NCI-H2107 (cell line): ENCODE results near the gene ZCCHC17.
"Not testable (repeated sequence)": the region's sequence is repeated elsewhere in the genome, so short reads cannot be mapped to it uniquely, and the experiment has no call there.

Experiments
- DNase-seq: peaks from one replicate; lab custom pipeline; 2025; lab: John Stamatoyannopoulos, UW

ZCCHC17 gene, protein sequence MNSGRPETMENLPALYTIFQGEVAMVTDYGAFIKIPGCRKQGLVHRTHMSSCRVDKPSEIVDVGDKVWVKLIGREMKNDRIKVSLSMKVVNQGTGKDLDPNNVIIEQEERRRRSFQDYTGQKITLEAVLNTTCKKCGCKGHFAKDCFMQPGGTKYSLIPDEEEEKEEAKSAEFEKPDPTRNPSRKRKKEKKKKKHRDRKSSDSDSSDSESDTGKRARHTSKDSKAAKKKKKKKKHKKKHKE

DNA sequence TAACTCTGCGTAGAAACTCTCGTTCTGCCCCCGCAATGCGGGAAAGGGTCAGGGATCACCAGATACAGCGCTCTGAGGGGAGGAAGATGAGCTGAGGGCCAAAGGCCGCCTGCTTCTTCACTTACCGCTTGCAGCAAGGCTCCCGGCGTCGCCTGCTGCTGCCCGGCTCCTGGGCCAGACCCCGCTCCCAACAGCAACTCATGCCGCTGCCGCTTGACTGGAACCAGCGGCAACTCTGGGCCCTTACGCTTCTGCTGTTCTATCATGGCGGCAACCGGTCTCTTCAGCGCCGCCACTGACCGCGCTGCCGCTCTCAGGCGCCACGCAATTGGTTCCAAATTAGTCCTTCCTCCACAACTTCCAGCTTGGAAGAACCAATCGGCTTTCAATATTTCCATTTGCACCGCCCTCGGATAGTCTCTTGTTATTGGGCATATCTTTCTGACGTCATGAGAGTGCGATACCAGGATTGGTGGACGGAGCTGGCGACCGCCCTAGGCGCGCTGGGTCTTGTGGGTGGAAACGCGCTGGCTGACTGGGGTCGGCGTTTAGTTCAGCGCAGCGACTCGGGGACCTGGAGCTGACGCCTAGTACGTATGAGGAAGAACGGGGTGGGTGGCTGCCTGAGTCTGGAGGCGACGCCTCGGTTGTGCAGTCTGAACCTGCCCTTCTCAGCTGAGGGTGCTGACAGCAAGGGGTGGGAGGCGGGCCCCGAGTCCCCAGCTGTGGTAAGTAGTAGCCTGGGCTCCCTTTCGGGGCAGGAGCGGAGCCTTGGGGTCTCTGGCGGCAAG lies at the start of gene ZCCHC17, which contains the start of gene SNRNP40:
Gene ZCCHC17 (plus strand): TSS at position 547 of the 791 bp plus-strand sequence. CDS start 13,067 bp downstream, outside the sequence.
Gene SNRNP40 (minus strand): TSS at position 303 of the 791 bp plus-strand sequence. CDS start 37 bp downstream, at position 266.
- DNase-seq, result peak; percentile 99

DNA sequence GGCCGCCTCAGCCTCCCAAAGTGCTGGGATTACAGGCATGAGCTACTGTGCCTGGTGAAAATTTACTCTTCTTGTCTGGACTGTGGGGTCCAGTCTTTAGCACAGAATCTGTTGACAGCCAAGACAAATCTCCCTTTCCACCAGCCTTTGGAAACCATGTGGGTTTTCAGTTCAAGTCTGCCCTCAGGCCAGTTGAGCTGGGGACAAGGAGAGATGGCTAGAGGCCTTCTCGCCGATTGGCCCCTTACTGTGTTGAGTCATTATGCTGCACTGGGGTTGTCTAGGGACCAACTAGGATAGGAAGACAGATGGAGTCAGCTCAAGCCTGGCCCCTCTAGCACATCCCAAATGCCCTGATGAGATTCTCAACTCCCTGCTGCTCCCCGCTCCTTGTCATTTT lies 48.6 kb upstream of the ZCCHC17 start:
- DNase-seq, result no peak

DNA sequence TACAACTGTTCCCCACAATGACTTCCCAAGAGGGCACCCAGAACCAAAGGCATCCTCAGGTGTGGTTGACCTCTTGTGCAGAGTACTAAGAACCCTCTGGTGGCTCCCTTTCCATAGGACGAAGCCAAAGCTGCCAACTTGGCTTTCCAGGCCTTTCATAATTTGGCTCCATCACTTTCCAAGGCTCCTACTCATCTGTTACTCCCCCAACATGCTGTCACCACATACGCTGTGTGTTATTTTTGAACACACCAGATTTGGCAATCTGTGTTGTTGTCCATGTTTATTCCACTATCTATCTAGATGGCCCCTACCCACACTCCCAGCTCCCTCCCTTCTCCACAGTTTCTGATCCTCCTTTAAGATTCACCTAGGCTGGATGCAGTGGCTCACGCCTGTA lies 47.0 kb upstream of the ZCCHC17 start:
- DNase-seq, result no peak

DNA sequence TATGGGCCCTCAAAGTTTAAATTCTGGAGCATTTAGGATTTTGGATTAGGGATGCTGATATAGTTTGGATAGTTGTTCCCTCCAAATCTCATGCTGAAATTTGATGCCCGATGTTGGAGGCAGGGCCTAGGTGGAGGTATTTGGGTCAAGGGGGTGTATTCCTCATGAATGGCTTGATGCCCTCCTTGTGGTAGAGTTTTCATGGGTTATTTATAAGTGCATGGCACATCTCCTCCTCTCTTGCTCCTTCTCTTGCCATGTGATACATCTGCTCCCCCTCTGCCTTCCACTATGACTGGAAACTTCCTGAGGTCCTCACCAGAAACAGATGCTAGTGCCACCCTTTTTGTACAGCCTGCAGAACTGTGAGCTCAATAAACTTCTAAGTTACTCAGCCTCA lies 39.6 kb upstream of the ZCCHC17 start:
- no peak for DNase-seq

DNA sequence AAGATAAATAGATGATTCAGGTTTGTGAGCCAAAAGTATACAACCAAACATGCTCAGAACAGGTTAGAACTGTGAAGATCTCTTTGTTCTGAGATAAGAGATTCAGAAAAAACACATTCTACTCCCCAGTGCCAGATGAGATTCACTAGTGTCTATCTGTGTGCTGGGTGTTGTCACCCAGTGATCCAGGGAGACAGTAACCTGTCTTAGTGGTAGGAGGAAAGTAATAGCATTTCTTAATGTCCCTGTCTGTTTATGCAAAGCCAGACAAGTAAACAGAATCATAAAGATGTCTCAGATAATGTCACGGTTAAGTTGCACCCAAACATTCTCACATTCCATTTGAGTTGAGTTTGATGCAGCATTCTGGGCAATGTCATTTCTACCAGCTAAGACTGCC lies 38.3 kb upstream of the ZCCHC17 start:
- no peak for DNase-seq

DNA sequence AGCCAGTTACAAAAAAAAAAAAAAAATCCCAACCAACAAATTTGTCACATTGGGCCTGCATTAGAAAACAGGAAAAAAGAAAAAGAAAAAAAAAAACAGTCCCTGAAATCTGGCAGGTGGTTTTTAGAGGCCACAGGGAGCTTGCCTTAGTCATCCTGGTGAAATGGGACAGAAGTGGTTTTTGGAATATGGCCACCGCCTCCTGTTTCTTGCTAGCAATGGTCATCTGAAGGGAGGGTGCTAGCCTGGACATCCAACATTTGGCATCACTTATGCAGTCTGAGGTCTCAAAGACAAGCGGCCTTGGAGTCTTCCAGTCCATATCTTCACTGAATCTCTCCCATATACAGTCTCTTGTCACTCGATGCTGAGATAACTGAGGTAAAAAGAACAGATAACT lies 37.1 kb upstream of the ZCCHC17 start:
- no peak for DNase-seq

DNA sequence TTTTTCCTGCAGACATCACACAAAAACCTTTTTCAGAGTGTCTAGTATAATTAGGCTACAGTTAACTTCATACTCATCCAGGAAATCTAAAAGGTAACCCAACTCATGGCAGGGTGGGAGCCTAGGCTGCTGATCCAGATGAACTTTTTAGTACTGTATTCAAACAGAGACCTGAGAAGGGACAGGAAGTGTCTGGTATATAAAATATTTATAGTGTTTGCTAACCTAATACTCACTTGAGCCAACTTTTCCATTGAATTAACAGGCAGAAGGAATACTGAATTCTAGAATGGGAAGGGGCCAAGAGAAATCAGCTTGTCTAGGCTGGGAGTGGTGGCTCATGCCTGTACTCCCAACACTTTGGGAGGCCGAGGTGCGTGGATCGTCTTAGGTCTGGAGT lies 34.9 kb upstream of the ZCCHC17 start:
- no peak for DNase-seq

DNA sequence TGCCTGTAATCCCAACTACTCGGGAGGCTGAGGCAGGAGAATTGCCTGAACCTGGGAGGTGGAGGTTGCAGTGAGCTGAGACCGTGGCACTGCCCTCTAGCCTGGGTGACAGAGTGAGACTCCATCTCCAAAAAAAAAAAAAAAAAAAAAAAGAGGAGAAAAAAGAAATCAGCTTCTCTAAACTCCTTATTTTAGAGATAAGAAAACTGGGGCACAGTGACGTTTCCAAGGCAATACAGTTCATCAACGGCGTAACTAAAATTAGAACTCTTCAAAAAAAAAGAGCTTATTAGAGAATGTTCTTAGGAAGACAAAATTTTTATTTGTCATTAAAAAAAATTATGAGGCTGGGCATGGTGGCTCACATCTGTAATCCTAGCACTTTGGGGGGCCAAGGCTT lies 34.4 kb upstream of the ZCCHC17 start:
- DNase-seq, result not testable (repeated sequence)

DNA sequence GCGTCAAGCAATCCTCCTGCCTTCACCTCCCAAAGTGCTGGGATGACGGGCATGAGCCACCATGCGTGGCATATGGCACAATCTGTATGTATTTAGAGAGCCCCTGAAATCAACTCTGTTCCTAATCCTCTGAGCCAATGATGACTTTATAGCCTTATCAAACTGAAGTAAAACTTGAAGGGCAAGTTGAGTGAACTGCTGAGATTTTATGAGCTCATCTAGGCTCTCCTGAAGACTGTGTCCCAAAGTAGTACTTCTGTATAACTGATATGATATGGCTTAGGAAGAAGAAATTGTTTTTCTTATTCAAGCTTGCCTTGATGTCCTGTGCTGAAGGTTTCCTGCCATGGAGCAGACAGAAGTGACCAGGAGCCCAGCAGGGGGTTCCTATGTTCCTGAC lies 33.4 kb upstream of the ZCCHC17 start:
- DNase-seq, result no peak

DNA sequence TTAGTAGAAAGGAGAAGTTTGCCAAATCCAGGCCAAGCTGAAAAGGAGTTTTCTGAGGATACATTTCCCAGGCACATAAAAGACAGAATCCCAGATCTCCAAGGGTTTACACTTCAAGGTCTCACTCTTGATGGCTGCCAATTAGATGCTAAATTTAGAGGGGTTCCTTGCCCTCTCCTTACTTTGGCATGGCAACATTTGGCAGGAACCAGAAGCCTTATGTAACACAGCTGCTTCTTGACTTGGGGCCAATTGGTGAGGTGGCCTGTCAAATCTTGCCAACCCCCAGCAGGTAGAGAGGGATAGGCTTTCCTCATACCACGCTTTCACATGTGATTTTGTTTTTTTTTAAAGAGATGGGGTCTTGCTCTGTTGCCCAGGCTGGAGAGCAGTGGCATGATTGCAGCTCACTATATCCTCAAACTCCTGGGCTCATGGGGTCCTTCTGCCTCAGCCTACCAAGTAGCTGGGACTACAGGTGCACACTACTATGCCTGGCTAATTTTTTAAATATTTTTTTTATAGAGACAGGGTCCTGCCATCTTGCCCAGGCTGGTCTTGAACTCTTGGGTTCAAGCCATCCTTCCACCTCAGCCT lies 31.9 kb upstream of the ZCCHC17 start:
- no peak for DNase-seq

DNA sequence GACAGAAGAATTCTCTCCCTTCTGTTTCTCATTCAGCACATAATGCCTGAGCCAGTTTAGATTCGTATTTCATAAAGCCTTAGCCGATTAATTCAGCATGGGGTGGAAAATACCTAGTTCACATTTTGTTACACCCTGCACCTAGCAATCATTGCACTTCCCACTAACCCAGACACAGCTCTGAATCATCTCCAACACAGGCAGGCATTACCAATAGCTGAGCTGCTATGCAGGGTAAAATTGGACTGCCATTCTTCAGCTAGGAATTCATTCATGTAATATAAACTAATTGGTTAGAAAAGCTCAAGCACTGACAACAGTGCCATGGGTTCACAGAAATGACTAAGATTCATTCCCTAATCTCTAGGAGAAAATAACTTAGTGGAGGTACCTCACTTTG lies 30.3 kb upstream of the ZCCHC17 start:
- DNase-seq, result no peak

DNA sequence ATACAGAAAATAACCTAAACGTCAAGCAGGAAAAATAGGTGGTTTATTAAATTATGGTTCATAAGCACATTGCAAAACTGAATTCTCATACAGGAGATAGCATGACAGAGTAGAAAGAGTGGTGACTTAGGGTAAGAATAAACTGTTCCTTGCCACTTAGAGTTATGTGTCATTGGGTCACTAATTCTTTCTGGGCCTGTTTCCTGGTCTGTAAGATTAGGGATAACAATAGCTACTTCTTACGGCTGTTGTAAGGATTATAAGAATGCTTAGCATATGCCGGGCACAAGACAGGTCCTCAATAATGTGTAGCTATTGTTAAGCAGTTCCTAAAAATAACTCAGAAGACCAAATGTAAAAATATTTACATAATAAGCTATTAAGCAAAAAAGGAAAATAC lies 24.5 kb upstream of the ZCCHC17 start:
- no peak for DNase-seq

DNA sequence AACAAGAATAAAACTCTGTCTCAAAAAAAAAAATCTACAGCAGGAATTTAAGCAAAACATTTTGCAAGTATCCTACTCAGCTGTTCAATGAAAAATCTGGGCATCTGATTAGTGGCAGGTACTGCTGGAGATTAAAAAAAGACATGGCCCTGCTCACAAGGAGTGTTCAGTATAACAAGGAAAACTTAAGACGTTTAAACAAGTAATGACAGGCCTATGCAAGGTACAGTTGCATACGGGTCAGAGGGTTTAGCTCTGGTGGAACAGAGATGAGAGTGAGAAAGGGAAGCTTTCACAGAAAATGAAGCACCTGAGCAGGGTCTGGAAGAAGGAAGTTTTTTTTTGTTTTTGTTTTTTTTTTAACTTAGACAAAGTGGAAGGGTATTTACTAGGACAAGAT lies 23.2 kb upstream of the ZCCHC17 start:
- no peak for DNase-seq

DNA sequence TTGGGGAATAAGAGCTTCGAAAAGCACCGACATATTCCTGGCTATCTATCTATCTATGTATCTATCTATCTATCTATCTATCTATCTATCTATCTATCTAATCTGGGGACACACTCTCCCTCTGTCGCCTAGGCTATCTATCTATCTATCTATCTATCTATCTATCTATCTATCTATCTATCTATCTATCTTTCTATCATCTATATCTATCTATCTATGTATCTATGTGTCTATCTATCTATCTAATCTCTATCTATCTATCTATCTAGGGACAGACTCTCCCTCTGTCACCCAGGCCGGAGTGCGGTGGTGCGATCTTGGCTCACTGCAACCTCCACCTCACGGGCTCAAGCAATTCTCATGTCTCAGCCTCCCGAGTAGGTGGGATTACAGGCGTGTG lies 14.4 kb upstream of the ZCCHC17 start:
- DNase-seq, result not testable (repeated sequence)

DNA sequence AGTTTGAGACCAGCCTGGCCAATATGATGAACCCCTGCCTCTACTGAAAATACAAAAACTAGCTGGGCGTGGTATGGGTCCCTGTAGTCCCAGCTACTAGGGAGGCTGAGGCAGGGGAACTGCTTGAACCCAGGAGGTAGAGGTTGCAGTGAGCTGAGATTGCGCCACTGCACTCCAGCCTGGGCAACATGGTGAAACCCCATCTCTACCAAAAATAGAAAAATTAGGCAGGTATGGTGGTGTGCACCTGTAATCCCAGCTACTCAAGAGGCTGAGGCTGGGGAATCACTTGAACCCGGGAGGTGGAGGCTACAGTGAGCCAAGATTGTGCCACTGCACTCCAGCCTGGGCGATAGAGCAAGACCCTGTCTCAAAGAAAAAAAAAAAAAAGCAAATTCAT lies 9.0 kb upstream of the ZCCHC17 start:
- DNase-seq, result not testable (repeated sequence)

DNA sequence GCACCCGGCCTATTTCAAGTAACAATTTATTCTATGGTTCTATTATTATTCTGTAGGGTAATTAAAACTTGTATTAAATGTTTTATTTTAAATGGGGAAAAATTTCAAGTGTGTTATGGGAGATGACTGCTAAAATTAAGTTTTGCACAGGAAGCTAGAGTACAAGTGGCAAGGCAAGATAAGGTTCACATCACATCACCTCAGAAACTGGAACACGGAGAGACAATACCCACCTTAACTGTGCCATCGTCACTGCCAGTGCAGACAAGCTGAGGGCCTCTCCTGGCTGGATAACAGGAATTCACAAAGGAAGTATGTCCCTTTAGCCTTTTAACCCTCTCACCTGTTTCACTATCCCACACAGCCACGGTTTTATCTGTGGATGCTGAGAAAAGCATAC lies 7.8 kb upstream of the ZCCHC17 start:
- no peak for DNase-seq

DNA sequence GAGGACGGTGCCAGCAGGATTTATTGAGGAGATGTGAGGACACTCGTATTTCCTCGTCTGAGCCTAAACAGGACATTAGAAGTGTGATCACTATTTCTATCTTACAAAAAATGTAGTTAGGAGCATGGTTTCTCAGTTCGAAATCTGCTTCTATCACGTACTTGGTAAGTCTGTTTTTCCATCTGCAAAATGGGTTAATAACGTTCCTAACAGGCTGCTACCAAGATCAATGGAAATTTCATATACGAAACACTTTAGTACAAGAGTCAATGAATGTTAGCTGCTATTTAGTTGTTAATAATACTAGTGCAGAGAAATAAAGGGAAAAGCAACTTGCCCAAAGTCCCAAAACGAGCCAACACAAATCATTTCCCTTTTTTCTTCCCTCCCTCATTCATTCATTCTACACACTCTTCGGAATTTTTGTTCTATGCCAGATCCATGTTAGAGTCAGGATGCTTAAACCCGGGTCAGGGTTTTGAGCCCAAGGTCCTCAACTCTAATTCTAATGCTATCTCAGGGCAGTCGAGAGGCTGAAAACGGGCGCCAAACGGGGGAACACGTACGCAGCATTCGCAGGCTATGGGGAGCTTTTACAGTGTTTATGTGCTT lies 852 bp upstream of the ZCCHC17 start:
- DNase-seq, result no peak

DNA sequence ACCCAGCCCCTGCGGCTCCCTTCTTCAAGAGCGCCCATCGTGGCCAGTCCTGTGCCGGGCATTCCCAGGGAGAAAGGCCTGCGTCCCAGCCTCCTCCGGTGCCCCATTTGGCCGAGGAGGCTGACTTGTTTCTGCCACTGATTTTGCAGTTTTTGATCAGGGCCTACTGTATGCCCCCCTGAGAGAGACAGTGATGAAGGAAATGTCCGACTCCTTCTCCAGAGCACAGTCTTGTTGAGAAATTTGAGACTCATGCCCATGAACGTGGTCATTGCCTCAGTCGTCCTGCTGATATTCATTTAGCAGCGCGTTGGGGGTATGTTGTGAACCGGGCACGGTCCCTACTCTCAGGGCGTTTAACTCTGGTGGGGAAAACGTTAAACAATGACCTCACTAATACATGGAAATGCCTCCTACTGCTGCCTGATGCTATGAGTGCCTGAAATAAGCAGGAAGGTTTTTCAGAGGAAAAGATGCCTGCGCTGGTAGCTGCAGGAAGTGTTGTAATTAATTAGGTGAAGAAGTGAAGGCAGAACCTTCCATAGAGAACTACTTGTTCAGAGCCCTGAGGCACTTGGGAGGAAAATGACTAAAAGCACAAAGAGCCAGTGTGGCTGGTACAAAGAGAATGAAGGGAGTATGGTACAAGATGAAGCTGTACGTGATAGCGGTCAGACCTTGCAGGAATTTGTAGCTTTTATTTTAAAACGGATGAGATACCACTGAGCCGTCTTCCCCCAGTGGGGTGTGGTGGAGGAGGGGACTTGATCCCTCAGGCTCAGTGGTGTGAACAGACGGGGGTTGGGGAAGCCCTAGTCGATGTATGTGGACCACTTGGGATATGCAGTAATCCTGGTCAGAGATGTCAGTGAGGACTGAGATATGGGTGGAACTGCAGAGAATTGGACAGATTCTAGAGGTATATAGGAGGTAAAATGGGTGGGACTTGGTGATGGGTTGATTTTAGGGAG lies 730 bp downstream of the ZCCHC17 start:
- no peak for DNase-seq

DNA sequence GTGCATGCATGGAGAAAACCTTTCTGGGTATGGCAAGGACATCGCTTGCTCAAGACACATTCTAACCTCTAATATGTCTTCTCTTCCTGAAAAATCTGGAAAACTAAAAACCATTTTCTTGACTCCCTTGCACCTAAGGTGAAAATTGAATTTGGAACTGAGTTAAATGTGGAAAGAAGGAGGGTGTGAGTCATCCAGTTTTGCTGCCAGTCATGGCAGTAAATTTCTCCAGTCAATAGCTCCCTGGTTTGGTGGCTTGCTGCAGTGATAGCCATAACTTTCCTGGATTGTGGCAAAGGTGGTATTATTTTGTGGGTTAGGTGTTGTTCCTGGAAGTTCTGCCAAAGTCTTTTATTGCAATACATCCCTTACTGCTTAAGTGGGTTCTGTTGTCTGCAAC lies 2.5 kb downstream of the ZCCHC17 start:
- no peak for DNase-seq

DNA sequence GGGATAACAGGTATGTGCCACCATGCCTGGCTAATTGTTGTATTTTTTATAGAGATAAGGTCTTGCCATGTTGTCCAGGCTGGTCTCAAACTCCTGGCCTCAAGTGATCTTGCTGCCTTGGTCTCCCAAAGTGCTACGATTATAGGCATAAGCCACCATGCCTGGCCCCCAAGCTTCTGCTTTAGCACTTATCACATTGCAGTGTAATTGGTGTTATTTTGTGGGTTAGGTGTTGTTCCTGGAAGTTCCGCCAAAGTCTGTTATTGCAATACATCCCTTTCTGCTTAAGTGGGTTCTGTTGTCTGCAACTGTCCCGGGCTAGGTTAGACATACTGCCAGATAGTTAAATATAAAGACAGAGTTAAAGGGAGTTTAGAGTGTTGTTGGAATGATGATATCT lies 3.4 kb downstream of the ZCCHC17 start:
- no peak for DNase-seq

DNA sequence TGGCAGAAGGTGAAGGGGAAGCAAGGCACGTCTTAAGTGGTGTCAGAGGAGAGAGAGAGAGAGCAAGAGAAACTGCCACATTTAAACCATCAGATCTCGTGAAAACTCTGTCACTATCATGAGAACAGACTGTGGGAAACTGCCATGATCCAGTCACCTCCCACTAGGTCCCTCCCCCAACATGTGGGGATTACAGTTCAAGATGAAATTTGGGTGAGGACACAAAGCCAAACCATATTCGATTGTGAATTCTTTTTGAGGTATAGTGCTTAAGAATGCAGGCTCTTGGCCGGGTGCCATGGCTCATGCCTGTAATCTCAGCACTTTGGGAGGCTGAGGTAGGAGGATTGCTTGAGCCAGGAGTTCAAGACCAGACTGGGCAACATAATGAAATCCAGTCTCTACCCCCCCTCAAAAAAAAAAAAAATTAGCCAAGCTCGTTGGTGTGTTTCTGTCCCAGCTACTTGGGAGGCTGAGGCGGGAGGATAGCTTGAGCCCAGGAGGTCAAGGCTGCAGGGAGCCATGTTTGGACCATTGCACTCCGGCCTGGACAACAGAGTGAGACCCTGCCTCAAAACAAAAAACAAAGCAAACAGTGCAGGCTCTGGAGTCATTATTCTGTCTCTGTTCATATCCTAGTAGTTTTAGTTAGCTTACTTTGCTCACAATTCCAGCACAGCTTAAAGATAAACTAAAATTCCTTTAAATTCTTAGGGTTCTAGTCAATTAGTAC lies 6.0 kb downstream of the ZCCHC17 start:
- DNase-seq, result no peak
